ENCODE data around the gene FANCE.

Gene FANCE

DNA sequence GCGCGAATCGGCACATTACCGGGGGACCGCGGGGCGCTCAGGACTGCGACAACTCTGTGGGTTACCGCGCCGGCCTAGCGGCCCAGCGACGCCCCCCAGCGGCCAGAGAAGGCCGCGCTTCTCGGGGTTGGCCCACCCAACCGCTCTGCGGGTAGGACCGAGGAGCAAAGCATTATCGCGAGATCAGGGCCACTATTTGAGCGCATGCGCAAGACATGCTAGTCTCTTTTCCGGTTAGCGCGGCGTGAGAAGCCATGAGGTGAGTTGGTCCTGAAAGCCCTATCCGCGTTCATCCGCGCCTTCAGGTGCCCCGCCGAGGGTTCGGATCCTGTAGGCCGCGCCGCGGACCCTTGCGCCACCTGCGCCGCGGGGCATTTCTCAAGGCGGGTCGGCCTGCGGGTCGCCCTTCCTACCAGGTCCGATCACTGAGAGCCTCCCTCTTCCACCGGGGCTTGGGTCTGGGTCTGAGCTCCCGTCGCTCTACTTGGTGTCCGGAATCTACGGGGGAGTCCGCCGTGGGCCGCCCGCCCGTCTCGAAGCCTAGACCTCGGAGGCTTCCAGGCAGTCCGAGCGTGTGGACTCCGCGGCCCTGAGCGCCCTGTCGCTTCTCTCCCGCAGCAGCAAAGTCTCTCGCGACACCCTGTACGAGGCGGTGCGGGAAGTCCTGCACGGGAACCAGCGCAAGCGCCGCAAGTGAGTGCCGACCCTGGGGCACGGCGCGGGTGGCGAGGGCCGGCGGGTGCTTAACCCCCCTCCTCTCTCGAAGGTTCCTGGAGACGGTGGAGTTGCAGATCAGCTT is 16.2 kb downstream of the FANCE start, which contains the start of gene RPL10A:
RPL10A (plus strand) TSS at position 221 of the 799 bp plus-strand sequence; CDS start at position 255, 34 bp downstream.
- DNase-seq (ENCODE audit: low read depth): peak; percentile 94

DNA sequence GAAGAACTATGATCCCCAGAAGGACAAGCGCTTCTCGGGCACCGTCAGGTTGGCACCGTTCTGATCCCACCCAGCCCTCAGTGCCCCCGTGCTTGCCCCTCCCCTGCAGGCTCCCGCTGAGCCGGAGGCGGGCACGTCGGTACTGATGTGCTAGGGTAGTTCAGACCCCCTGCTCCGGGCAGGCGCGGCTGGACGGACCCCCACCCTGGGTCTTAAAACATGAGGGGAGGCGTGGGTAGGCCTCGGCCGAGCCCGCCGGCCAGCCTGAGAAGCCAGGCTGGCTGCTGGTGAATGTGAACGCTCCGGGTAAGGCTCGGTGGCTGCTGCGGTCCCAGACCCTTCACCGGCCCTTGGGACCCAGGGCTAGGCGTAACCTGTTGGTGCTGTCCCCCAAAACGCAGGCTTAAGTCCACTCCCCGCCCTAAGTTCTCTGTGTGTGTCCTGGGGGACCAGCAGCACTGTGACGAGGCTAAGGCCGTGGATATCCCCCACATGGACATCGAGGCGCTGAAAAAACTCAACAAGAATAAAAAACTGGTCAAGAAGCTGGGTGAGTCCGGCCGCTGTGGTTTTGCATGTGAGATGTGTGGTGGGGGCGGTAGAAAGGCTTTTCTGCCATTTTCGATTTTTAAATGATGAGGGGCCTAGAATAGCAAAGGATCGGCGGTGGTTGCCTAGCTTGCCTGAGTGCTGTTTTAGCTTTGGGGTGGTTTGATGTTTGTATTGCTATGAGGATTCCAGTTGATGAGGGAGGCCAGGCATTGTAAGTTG is 17.0 kb downstream of the FANCE start:
- no peak for DNase-seq (ENCODE audit: low read depth)

GRCh38 chr6:35469751-35470662 is 17.9 kb downstream of the FANCE start:
- DNase-seq (ENCODE audit: low read depth): no peak

DNA sequence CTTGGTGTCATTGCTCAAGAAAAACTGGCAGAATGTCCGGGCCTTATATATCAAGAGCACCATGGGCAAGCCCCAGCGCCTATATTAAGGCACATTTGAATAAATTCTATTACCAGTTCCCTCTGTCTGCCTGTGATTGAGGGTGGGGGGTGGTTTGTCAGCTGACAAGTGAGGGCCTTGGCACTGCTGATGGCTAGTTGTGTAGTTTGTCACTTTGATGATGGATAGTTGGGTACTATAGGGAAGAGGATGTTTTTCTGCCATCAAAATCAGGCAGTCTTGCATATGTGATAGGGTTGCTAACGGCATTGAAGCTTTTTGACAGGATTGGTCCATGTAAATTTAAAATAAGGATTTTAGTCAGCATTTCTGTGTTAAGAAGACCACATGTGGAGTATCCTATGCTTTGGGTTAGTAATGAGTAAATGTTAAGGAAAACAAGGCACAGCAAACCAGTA is 18.6 kb downstream of the FANCE start:
- no peak for DNase-seq (ENCODE audit: low read depth)

DNA sequence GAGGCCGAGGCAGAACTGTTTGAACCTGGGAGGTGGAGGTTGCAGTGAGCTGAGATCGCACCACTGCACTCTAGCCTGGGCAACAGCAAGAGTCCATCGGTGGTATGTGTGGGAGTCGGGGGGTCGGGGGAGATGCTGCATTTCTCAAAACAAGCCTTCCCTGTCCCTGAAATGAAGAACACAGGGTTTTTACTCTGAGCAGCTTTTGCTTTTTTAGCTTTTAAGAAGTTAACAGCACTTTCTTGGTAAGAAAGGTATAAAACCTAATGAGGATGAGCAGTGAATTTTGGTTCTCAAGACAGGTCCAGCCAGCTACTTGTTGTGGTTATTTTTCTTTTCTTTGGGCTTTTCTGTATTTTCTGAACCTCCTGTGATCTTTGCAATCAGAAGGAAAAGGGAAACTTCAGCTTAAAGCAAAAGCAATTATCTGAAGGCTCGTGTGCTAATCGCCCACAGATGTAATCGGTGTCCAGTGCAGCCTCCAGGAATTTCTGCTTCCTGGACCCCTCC is 19.8 kb downstream of the FANCE start:
- DNase-seq (ENCODE audit: low read depth): no peak

DNA sequence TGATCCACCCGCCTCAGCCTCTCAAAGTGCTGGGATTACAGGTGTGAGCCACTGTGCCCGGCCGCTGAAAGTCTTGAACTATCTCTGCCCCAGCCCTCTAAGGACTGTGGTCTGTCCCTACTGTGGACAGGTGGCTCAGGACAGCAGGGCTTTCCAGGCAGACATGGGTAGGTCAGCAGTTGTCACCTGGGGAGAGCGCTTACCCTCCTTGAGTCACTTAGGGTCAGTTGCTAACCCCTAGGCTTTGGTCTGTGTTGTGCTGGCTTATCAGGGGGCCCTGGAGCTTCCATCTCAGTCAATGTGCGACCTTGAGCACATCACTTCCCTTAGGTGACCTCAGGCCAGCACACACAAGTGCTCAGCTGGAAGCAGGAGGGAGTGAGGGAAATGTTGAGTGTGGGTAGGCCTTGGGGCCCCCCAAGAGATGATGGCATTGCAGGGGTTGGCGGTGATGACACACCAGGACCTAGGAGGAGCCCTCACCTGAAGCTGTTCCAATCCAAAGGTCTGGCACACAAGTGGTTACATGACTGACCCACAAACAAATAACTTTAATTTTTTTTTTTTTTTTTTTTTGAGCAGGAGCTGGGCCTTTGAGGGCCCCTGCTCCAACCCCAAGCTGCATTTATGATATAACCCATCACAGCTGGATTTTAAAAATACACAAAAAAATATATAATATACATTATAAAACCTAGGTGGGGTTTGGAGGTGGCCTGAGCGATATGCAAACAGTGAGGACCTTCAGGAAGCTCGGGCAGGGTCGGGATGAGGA is 21.1 kb downstream of the FANCE start:
- DNase-seq (ENCODE audit: low read depth): no peak

DNA sequence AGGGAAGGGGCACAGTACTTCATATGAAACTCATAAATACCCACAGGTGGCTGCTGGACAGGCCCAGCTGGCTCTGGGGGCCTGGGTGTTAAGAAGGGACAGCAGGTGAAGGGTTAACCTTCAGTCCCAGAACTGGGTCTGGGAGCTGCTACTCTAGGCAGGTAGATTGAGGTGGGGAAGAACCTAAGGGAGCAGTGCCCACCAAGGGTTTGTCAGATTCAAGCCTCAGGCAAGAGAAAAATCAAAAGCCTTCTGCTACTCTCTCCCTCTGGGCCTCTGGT is 21.7 kb downstream of the FANCE start:
- DNase-seq (ENCODE audit: low read depth): no peak

- no peak for DNase-seq (ENCODE audit: low read depth)
These were observed 22.2 kb downstream of the FANCE start for GRCh38 chr6:35474131-35474941.

DNA sequence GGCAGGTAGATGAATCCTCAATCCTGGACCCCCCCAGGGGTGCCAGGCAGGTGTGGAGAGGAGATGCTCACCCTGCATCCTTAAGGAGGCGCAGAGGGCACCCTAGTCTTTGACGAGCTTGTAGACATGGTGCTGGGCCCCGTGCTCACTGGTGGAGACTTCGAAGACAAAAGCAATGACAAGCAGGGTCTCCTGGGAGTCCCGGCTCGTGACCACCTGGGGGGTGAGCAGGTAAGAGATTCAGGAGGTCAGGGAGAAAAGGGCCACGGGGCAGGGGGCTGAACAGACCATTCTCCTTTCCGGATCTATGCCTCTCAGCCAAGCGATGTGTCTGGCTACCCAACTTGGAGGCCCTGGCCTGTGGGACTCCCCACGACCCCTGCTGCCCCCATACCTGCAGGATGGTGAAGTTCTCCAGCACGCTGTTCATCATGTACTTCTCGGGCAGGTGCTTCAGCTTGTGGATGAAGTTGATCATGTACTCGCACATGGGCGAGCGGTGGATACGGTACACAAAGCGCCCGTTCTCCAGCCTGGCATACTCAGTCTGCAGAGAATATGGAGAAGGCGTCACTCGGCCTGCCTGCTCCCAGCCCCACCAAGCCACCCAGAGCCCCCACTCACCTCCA is 22.9 kb downstream of the FANCE start:
- DNase-seq (ENCODE audit: low read depth): no peak

DNA sequence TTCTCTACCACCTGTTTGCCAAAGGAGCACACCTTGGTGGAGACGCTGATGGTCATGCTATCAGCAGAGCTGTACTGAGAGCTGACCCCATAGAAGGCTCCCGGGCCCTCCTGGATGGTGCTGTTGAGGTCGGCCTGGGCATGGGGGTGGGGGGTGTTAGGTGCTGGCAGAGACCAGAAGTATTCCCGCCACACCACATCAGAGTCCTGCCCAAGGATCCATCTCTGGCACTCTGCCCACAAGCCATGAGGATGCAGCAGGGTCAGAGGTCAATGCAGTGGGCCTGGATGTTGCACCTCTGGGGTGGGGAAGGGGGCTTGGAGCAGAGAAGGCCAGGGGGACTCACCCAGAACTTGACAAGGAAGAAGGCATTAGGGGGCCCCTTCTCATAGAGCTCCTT is 23.4 kb downstream of the FANCE start:
- no peak for DNase-seq (ENCODE audit: low read depth)

GRCh38 chr6:35476004-35476403 is 23.9 kb downstream of the FANCE start:
- no peak for DNase-seq (ENCODE audit: low read depth)

GRCh38 chr6:35477028-35477427 is 24.9 kb downstream of the FANCE start:
- no peak for DNase-seq (ENCODE audit: low read depth)

GRCh38 chr6:35477551-35478179 is 25.5 kb downstream of the FANCE start:
- DNase-seq (ENCODE audit: low read depth): no peak

- DNase-seq (ENCODE audit: low read depth): no peak
These were observed 26.1 kb downstream of the FANCE start for GRCh38 chr6:35478259-35478658.

DNA sequence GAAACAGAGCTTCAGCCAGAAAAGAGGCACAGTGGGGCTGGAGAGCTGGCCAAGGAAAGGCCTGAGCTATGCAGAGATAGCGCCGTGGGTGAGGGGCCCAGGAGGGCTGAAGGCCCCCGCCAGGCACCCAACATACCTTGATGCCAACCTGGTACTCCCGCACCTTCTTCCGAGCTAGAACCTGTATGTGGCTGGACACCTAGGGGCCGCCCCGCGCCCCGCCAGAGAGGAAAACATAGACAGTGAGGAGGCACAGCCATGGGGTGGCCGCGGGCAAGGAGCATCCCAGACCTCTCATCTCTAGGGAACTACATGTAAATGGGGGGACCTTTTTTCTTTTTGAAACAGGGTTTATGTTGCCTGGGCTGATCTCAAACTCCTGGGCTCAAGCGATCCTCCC is 28.0 kb downstream of the FANCE start:
- no peak for DNase-seq (ENCODE audit: low read depth)

- DNase-seq (ENCODE audit: low read depth): no peak
These were observed 29.1 kb downstream of the FANCE start for GRCh38 chr6:35481226-35481625.

DNA sequence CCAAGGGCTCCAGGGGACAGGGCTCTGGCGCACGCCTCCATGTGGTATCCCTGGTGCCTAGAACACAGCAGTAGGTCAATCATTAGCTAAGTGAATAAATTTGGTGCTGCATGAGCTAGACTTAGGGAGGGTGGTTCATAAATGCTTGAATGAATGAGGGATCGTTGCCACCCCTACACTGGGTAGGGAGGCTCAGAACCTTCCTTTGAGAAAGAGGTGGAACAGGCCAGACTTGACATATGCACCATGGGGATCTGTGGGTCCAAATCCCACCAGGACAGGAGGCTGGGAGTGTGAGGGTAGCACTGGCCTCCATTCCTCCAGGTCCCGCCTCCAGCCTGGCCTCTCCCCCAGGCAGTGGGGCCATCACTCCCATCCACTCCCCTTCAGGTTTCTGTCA is 30.9 kb downstream of the FANCE start:
- DNase-seq (ENCODE audit: low read depth): no peak

GRCh38 chr6:35483490-35483889 is 31.4 kb downstream of the FANCE start:
- DNase-seq (ENCODE audit: low read depth): no peak

DNA sequence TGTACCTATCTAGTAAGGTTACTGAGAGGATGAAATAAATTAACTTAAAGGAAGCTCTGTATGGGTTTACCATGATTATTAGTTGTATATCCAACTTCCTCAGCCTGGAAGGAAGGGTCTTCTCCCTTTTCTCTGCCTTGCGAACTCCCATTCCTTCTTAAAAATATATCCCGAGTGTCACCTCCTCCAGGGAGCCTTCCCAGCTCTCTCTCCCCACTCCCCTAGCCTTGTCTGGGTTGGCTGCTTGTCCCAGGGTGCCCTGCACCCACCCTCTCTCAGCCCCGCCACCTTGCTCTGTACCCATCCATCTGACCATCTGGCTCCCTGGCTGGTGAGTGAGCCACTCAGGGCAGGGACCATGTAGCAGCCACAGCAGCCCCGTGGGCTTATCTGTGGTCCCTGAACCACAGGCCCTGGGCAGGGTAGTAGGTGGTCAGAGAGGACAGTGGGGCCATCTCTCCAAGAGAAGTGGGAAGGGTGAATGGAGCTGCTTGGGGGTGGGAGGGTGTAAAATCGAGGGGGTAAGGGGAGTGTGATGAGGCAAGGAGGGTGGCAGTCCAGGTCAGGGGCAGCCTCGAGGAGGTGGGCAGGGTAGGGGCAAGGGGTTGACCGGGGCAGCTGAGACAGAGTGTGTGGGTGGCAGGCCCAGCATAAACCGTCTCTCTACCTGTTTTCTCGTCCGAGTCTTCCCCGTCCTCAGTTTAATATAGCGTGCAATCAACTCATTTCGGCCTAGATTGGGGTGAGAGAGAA is 31.9 kb downstream of the FANCE start:
- DNase-seq (ENCODE audit: low read depth): no peak
